ENCODE data around the gene KIF6.

GRCh38 chr6:39310542-39310941 lies 414.7 kb downstream of the KIF6 start:
- TF ChIP-seq, protein P1, sequence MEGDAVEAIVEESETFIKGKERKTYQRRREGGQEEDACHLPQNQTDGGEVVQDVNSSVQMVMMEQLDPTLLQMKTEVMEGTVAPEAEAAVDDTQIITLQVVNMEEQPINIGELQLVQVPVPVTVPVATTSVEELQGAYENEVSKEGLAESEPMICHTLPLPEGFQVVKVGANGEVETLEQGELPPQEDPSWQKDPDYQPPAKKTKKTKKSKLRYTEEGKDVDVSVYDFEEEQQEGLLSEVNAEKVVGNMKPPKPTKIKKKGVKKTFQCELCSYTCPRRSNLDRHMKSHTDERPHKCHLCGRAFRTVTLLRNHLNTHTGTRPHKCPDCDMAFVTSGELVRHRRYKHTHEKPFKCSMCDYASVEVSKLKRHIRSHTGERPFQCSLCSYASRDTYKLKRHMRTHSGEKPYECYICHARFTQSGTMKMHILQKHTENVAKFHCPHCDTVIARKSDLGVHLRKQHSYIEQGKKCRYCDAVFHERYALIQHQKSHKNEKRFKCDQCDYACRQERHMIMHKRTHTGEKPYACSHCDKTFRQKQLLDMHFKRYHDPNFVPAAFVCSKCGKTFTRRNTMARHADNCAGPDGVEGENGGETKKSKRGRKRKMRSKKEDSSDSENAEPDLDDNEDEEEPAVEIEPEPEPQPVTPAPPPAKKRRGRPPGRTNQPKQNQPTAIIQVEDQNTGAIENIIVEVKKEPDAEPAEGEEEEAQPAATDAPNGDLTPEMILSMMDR (IDR thresholded peaks at IDR 0.05): no peak
- TF ChIP-seq POLR2AphosphoS5 (IDR thresholded peaks at IDR 0.05; ENCODE audit: low read depth, low read length): no peak
- no peak for TF ChIP-seq SIN3A (IDR thresholded peaks at IDR 0.05; ENCODE audit: borderline replicate concordance, insufficient read depth, low read depth, low read length)
- TF ChIP-seq, protein P2, sequence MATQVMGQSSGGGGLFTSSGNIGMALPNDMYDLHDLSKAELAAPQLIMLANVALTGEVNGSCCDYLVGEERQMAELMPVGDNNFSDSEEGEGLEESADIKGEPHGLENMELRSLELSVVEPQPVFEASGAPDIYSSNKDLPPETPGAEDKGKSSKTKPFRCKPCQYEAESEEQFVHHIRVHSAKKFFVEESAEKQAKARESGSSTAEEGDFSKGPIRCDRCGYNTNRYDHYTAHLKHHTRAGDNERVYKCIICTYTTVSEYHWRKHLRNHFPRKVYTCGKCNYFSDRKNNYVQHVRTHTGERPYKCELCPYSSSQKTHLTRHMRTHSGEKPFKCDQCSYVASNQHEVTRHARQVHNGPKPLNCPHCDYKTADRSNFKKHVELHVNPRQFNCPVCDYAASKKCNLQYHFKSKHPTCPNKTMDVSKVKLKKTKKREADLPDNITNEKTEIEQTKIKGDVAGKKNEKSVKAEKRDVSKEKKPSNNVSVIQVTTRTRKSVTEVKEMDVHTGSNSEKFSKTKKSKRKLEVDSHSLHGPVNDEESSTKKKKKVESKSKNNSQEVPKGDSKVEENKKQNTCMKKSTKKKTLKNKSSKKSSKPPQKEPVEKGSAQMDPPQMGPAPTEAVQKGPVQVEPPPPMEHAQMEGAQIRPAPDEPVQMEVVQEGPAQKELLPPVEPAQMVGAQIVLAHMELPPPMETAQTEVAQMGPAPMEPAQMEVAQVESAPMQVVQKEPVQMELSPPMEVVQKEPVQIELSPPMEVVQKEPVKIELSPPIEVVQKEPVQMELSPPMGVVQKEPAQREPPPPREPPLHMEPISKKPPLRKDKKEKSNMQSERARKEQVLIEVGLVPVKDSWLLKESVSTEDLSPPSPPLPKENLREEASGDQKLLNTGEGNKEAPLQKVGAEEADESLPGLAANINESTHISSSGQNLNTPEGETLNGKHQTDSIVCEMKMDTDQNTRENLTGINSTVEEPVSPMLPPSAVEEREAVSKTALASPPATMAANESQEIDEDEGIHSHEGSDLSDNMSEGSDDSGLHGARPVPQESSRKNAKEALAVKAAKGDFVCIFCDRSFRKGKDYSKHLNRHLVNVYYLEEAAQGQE (IDR thresholded peaks at IDR 0.05; ENCODE audit: insufficient read depth in 1 of 2, low read depth in 2 of 2, low read length in 1 of 2): no peak

Measured in Panc1 (cell line).